HepG2 (cell line): ENCODE measurements around the gene ALPK3. TPM values are rescaled to one million over a fixed set of nuclear protein-coding genes. Genes with fewer than 3 reads are reported as not detected.

ENCODE experiments used
- AGO2 ChIP-seq: fragments of 200-400 bp; formaldehyde crosslinking; optimal IDR thresholded peaks from 2 replicates; pipeline ENCODE3; 2017; ENCODE audit warnings: mild to moderate bottlenecking, low read depth, low read length, moderate library complexity
- BHLHE40 ChIP-seq: IDR thresholded peaks from 2 replicates; pipeline ENCODE4 v1.6.1; 2011; ENCODE audit warnings: low read length, improper control_type of control experiment
- DNMT3B ChIP-seq: conservative IDR thresholded peaks from 2 replicates; pipeline ENCODE4 v1.6.1; 2016; ENCODE audit warnings: missing biosample characterization, control low read depth
- HOXD1 ChIP-seq: sonication (generic); formaldehyde crosslinking; IDR thresholded peaks from 2 replicates; pipeline ENCODE4 v1.5.0; 2020; ENCODE audit warnings: missing genetic modification reagents
- IRF2 ChIP-seq: IDR thresholded peaks from 2 replicates; pipeline ENCODE4 v1.6.1; 2018; ENCODE audit warnings: missing genetic modification reagents, missing compliant biosample characterization
- JUN ChIP-seq: sonication (generic); formaldehyde crosslinking; IDR thresholded peaks from 2 replicates; pipeline ENCODE4 v1.4.0; 2020; ENCODE audit warnings: mild to moderate bottlenecking, missing genetic modification reagents
- KLF6 ChIP-seq: IDR thresholded peaks from 2 replicates; pipeline ENCODE4 v1.8.0; 2016; ENCODE audit warnings: missing biosample characterization, missing genetic modification reagents
- PHF5A ChIP-seq: IDR thresholded peaks from one replicate; pipeline ENCODE4 v1.6.1; 2018; ENCODE audit warnings: low read depth, missing genetic modification reagents; ENCODE audit not compliant: unreplicated experiment
- PRMT3 ChIP-seq: sonication (generic); formaldehyde crosslinking; IDR thresholded peaks from 2 replicates; pipeline ENCODE4 v1.8.1; 2022; ENCODE audit warnings: low read depth, mild to moderate bottlenecking, moderate library complexity, missing genetic modification reagents, borderline replicate concordance
- SMARCE1 ChIP-seq: fragments of 450-650 bp; IDR thresholded peaks from 2 replicates; pipeline ENCODE4 v1.6.1; 2017; ENCODE audit warnings: borderline replicate concordance
- SMC3 ChIP-seq: IDR thresholded peaks from 2 replicates; pipeline ENCODE4 v1.6.1; 2011; ENCODE audit warnings: low read length, improper control_type of control experiment
- SRSF9 ChIP-seq: fragments of 200-400 bp; formaldehyde crosslinking; IDR thresholded peaks from 2 replicates; pipeline ENCODE4 v1.6.1; 2018; ENCODE audit warnings: borderline replicate concordance, mild to moderate bottlenecking, low read depth, low read length; ENCODE audit not compliant: insufficient read depth, poor library complexity, severe bottlenecking
- TAF15 ChIP-seq: fragments of 200-400 bp; formaldehyde crosslinking; IDR thresholded peaks from one replicate; pipeline ENCODE4 v1.6.1; 2018; ENCODE audit warnings: mild to moderate bottlenecking, low read depth, low read length; ENCODE audit not compliant: poor library complexity, severe bottlenecking
- THAP11 ChIP-seq: IDR thresholded peaks from 2 replicates; pipeline ENCODE4 v1.6.1; 2016; ENCODE audit warnings: missing biosample characterization, missing genetic modification reagents
- TOE1 ChIP-seq: sonication (generic); formaldehyde crosslinking; IDR thresholded peaks from 2 replicates; pipeline ENCODE4 v1.4.0; 2020; ENCODE audit warnings: mild to moderate bottlenecking, missing genetic modification reagents
- ZBTB14 ChIP-seq: sonication (generic); formaldehyde crosslinking; IDR thresholded peaks from 2 replicates; pipeline ENCODE4 v1.4.0; 2020; ENCODE audit warnings: missing genetic modification reagents
- ZBTB21 ChIP-seq: sonication (generic); formaldehyde crosslinking; IDR thresholded peaks from 2 replicates; pipeline ENCODE4 v1.4.0; 2020; ENCODE audit warnings: missing genetic modification reagents
- ZBTB7B ChIP-seq: sonication (generic); formaldehyde crosslinking; IDR thresholded peaks from 2 replicates; pipeline ENCODE4 v1.4.0; 2020; ENCODE audit warnings: missing genetic modification reagents
- ZFP1 ChIP-seq: IDR thresholded peaks from 2 replicates; pipeline ENCODE4 v1.6.1; 2016
- ZKSCAN8 ChIP-seq: IDR thresholded peaks from 2 replicates; pipeline ENCODE4 v1.6.1; 2016; ENCODE audit warnings: borderline replicate concordance, missing genetic modification reagents, missing compliant biosample characterization
- ZNF256 ChIP-seq: sonication (generic); formaldehyde crosslinking; conservative IDR thresholded peaks from 2 replicates; pipeline ENCODE4 v1.4.0; 2020; ENCODE audit warnings: missing genetic modification reagents
- ZNF296 ChIP-seq: sonication (generic); formaldehyde crosslinking; conservative IDR thresholded peaks from 2 replicates; pipeline ENCODE4 v1.5.0; 2020; ENCODE audit warnings: mild to moderate bottlenecking, missing genetic modification reagents
- ZNF549 ChIP-seq: sonication (generic); formaldehyde crosslinking; IDR thresholded peaks from 2 replicates; pipeline ENCODE4 v1.5.0; 2020; ENCODE audit warnings: missing genetic modification reagents
- ZNF691 ChIP-seq: sonication (generic); formaldehyde crosslinking; IDR thresholded peaks from 2 replicates; pipeline ENCODE4 v1.4.0; 2020; ENCODE audit warnings: missing genetic modification reagents, low read depth, mild to moderate bottlenecking, borderline replicate concordance
- ZNF709 ChIP-seq: sonication (generic); formaldehyde crosslinking; IDR thresholded peaks from 2 replicates; pipeline ENCODE4 v1.5.0; 2020; ENCODE audit warnings: mild to moderate bottlenecking, missing genetic modification reagents
- polyA plus RNA-seq, 8 experiments: library from polyadenylated mRNA; depleted of rRNA in 3 of 8; stranded (reverse) in 7 of 8; unstranded in 1 of 8; fragments of >200 nt; fragmentation: Illumina TruSeq in 4 of 8; extraction: Trizol in 4 of 8; gene quantifications; 2 replicates each; pipeline versions ENCODE4 v1.2.1 to v1.2.3, GENCODE V29; 2011 to 2016; ENCODE audit warnings: low read depth in 4 of 8, missing spikeins in 1 of 8, mixed read lengths in 1 of 8; ENCODE audit not compliant: insufficient read depth in 1 of 8
- total RNA-seq, 5 experiments: library from RNA; depleted of rRNA; stranded (reverse); fragments of >200 nt; fragmentation: Illumina TruSeq; extraction: Trizol; gene quantifications; 2 replicates each; pipeline ENCODE4 v1.2.3, GENCODE V29; 2016; ENCODE audit warnings: low read depth in 1 of 5
- TF ChIP-seq, protein P1 (sequence below): sonication (generic); formaldehyde crosslinking; IDR thresholded peaks from 2 replicates; pipeline ENCODE4 v1.8.0; 2022; ENCODE audit warnings: mild to moderate bottlenecking, missing genetic modification reagents, moderate library complexity
- TF ChIP-seq, protein P2 (sequence below): sonication (generic); formaldehyde crosslinking; IDR thresholded peaks from 2 replicates; pipeline ENCODE4 v1.5.1; 2020; ENCODE audit warnings: missing genetic modification reagents, mild to moderate bottlenecking, borderline replicate concordance
- TF ChIP-seq, protein P3 (sequence below): sonication (generic); formaldehyde crosslinking; IDR thresholded peaks from 2 replicates; pipeline ENCODE4 v1.8.1; 2023; ENCODE audit warnings: mild to moderate bottlenecking, missing genetic modification reagents

The ALPK3 gene
- total and polyA plus RNA-seq, 2 of the 13 experiments (the other 11 are each of a cell fraction or from before 2014, with no cell fraction given) = 0.04 to 0.42 TPM

DNA sequence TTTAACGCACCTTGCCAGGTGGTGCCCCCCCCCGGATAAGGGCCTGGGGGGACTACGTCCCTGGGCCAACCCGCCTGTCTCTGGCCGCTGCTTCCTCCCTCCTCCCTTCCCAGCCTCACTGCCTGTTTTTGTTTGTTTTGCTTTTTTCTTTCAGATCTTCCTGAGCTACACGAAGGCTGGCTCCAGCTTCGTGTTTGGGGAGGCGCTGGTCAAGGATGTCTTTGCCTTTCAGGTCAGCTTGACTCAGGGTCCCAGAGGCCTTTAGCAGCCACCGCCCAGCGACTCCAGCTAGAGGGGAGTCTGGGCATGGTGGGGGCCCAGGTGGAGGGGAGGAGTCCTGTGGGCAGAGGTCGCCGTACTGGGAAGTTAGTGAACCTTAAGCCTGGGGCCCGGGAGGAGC, 91.4 kb downstream of the ALPK3 start (continued):
- TF ChIP-seq ZNF296 (CRISPR knock-in tag) = no peak
- TF ChIP-seq ZKSCAN8 = no peak
- TF ChIP-seq JUN (CRISPR knock-in tag) = no peak
- no peak for TF ChIP-seq ZBTB21 (CRISPR knock-in tag)
- TF ChIP-seq ZBTB7B (CRISPR knock-in tag) = peak; percentile 57; the same call in 1 of the 2 replicates
- TF ChIP-seq ZNF549 = no peak
- no peak for TF ChIP-seq HOXD1 (CRISPR knock-in tag)
- TF ChIP-seq KLF6 (CRISPR knock-in tag) = no peak
- no peak for TF ChIP-seq ZNF256
- no peak for TF ChIP-seq ZNF709 (CRISPR knock-in tag)
- TF ChIP-seq, protein P1, sequence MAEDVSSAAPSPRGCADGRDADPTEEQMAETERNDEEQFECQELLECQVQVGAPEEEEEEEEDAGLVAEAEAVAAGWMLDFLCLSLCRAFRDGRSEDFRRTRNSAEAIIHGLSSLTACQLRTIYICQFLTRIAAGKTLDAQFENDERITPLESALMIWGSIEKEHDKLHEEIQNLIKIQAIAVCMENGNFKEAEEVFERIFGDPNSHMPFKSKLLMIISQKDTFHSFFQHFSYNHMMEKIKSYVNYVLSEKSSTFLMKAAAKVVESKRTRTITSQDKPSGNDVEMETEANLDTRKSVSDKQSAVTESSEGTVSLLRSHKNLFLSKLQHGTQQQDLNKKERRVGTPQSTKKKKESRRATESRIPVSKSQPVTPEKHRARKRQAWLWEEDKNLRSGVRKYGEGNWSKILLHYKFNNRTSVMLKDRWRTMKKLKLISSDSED (CRISPR knock-in tag) = no peak
- no peak for TF ChIP-seq PHF5A (CRISPR knock-in tag)
- no peak; the same call in 1 of the 2 replicates for TF ChIP-seq IRF2 (CRISPR knock-in tag)
- TF ChIP-seq BHLHE40 = no peak
- no peak for TF ChIP-seq DNMT3B (CRISPR knock-in tag)
- no peak for TF ChIP-seq SMC3
- TF ChIP-seq, protein P2, sequence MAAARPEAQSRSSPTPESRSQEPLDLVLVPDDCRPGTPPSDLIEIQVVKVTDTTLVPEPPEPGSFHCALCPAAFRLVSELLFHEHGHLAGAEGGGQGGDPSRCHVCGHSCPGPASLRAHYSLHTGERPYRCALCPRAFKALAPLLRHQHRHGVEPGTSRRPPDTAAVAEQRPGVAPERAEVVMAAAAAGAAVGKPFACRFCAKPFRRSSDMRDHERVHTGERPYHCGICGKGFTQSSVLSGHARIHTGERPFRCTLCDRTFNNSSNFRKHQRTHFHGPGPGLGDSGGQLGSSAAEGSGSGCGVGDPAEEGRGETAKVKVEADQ (CRISPR knock-in tag) = no peak
- TF ChIP-seq ZFP1 = no peak
- no peak for TF ChIP-seq SRSF9
- TF ChIP-seq AGO2 = no peak
- TF ChIP-seq PRMT3 = no peak
- no peak for TF ChIP-seq SMARCE1
- TF ChIP-seq TAF15 = no peak
- TF ChIP-seq, protein P3, sequence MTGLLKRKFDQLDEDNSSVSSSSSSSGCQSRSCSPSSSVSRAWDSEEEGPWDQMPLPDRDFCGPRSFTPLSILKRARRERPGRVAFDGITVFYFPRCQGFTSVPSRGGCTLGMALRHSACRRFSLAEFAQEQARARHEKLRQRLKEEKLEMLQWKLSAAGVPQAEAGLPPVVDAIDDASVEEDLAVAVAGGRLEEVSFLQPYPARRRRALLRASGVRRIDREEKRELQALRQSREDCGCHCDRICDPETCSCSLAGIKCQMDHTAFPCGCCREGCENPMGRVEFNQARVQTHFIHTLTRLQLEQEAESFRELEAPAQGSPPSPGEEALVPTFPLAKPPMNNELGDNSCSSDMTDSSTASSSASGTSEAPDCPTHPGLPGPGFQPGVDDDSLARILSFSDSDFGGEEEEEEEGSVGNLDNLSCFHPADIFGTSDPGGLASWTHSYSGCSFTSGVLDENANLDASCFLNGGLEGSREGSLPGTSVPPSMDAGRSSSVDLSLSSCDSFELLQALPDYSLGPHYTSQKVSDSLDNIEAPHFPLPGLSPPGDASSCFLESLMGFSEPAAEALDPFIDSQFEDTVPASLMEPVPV (CRISPR knock-in tag) = no peak
- no peak for TF ChIP-seq THAP11 (CRISPR knock-in tag)
- TF ChIP-seq ZBTB14 (CRISPR knock-in tag) = no peak
- no peak for TF ChIP-seq ZNF691 (CRISPR knock-in tag)
- no peak for TF ChIP-seq TOE1 (CRISPR knock-in tag)
